ENCODE data around the gene CFAP141.

CFAP141 gene

DNA sequence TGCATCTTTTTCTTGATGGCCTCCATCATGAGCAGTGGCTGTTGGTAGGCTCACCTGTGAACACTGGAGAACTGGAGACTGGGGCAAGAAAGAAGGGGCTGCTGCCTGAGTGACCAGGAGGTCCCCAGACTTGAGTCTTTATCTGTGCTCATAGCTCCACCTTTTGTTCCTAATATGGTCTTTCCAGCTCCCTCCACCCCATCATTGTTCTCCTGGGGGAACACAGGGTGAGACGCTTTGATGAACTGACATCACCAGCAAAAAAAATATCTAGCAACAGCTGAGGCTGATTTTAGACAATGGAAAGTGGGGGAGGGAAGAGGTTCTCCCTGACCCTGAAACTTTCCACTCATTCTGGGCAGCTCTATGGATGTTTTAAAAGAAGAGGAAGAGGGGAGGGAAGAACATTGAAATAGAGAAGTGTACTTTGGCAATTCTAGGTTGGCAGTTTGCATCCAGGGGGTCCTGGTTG is 14.1 kb downstream of the CFAP141 start, which contains the start of gene TPM3:
TSS of gene TPM3 (minus strand) at position 111 of the 472 bp plus-strand sequence. CDS start at position 29, 82 bp downstream.
- Histone ChIP-seq H3K4me3 (ENCODE audit: low read depth, low read length) (no peak within 1 kb of the TSS), H3K27ac (ENCODE audit: extremely low read depth, low read depth, low read length) (no peak within 1 kb of the TSS), H3K4me1 (ENCODE audit: control insufficient read depth, insufficient read depth, low read length) (peaks cover 3% of the 10 kb centered on the region), H3K36me3 (ENCODE audit: control insufficient read depth in 2 of 2, insufficient read depth in 1 of 2, low read length in 2 of 2) (no peaks in the 10 kb centered on the region), H3K9me3 (ENCODE audit: control insufficient read depth, insufficient read depth, low read depth, low read length) (no peaks in the 10 kb centered on the region)
- CTCF ChIA-PET, result interaction anchor here (0.6 to 2.4 kb wide), 2 partner anchors 143 to 386 kb away, joined by 4 to 11 read pairs; no protein-coding TSS in a partner anchor
- POLR2A ChIA-PET, result interaction anchor here (1.4 to 2.4 kb wide), 2 partner anchors 9 to 28 kb away, joined by 3 to 7 read pairs; partner anchors contain the start of gene UBAP2L
- TF ChIP-seq ZNF571 (tag by site-specific recombination; IDR thresholded peaks at IDR 0.05) (no peak), TRIM28 (IDR thresholded peaks at IDR 0.05; ENCODE audit: borderline replicate concordance, low read length) (no peak), ZNF138 (tag by site-specific recombination; IDR thresholded peaks at IDR 0.05; ENCODE audit: borderline replicate concordance) (no peak), MYNN (tag by site-specific recombination; IDR thresholded peaks at IDR 0.05; ENCODE audit: borderline replicate concordance) (no peak), ZBTB17 (tag by site-specific recombination; IDR thresholded peaks at IDR 0.05) (peak; percentile 66; the same call in 1 of the 2 replicates), ZNF37A (tag by site-specific recombination; IDR thresholded peaks at IDR 0.05) (no peak), ZNF629 (tag by site-specific recombination; IDR thresholded peaks at IDR 0.05) (no peak), ZNF202 (tag by site-specific recombination; IDR thresholded peaks at IDR 0.05; ENCODE audit: borderline replicate concordance) (no peak), ZSCAN30 (tag by site-specific recombination; IDR thresholded peaks at IDR 0.05) (no peak), ZIC2 (tag by site-specific recombination; IDR thresholded peaks at IDR 0.05) (no peak), ZNF248 (tag by site-specific recombination; IDR thresholded peaks at IDR 0.05) (no peak), ZNF558 (tag by site-specific recombination; IDR thresholded peaks at IDR 0.05) (no peak), ZNF664 (tag by site-specific recombination; IDR thresholded peaks at IDR 0.05) (no peak), KLF1 (tag by site-specific recombination; IDR thresholded peaks at IDR 0.05) (no peak), ZNF623 (tag by site-specific recombination; IDR thresholded peaks at IDR 0.05) (no peak)
- TF ChIP-seq, protein P1, sequence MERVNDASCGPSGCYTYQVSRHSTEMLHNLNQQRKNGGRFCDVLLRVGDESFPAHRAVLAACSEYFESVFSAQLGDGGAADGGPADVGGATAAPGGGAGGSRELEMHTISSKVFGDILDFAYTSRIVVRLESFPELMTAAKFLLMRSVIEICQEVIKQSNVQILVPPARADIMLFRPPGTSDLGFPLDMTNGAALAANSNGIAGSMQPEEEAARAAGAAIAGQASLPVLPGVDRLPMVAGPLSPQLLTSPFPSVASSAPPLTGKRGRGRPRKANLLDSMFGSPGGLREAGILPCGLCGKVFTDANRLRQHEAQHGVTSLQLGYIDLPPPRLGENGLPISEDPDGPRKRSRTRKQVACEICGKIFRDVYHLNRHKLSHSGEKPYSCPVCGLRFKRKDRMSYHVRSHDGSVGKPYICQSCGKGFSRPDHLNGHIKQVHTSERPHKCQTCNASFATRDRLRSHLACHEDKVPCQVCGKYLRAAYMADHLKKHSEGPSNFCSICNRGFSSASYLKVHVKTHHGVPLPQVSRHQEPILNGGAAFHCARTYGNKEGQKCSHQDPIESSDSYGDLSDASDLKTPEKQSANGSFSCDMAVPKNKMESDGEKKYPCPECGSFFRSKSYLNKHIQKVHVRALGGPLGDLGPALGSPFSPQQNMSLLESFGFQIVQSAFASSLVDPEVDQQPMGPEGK (tag by site-specific recombination; IDR thresholded peaks at IDR 0.05), result 0 out of 2 replicates have a peak, but pooled peaks have one; percentile 29
- TF ChIP-seq, protein P2, sequence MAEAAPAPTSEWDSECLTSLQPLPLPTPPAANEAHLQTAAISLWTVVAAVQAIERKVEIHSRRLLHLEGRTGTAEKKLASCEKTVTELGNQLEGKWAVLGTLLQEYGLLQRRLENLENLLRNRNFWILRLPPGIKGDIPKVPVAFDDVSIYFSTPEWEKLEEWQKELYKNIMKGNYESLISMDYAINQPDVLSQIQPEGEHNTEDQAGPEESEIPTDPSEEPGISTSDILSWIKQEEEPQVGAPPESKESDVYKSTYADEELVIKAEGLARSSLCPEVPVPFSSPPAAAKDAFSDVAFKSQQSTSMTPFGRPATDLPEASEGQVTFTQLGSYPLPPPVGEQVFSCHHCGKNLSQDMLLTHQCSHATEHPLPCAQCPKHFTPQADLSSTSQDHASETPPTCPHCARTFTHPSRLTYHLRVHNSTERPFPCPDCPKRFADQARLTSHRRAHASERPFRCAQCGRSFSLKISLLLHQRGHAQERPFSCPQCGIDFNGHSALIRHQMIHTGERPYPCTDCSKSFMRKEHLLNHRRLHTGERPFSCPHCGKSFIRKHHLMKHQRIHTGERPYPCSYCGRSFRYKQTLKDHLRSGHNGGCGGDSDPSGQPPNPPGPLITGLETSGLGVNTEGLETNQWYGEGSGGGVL (tag by site-specific recombination; IDR thresholded peaks at IDR 0.05), result no peak
- TF ChIP-seq, protein P3, sequence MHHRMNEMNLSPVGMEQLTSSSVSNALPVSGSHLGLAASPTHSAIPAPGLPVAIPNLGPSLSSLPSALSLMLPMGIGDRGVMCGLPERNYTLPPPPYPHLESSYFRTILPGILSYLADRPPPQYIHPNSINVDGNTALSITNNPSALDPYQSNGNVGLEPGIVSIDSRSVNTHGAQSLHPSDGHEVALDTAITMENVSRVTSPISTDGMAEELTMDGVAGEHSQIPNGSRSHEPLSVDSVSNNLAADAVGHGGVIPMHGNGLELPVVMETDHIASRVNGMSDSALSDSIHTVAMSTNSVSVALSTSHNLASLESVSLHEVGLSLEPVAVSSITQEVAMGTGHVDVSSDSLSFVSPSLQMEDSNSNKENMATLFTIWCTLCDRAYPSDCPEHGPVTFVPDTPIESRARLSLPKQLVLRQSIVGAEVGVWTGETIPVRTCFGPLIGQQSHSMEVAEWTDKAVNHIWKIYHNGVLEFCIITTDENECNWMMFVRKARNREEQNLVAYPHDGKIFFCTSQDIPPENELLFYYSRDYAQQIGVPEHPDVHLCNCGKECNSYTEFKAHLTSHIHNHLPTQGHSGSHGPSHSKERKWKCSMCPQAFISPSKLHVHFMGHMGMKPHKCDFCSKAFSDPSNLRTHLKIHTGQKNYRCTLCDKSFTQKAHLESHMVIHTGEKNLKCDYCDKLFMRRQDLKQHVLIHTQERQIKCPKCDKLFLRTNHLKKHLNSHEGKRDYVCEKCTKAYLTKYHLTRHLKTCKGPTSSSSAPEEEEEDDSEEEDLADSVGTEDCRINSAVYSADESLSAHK (tag by site-specific recombination; IDR thresholded peaks at IDR 0.05), result no peak
- TF ChIP-seq, protein P4, sequence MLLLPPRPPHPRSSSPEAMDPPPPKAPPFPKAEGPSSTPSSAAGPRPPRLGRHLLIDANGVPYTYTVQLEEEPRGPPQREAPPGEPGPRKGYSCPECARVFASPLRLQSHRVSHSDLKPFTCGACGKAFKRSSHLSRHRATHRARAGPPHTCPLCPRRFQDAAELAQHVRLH (tag by site-specific recombination; IDR thresholded peaks at IDR 0.05), result no peak
- TF ChIP-seq, protein P5, sequence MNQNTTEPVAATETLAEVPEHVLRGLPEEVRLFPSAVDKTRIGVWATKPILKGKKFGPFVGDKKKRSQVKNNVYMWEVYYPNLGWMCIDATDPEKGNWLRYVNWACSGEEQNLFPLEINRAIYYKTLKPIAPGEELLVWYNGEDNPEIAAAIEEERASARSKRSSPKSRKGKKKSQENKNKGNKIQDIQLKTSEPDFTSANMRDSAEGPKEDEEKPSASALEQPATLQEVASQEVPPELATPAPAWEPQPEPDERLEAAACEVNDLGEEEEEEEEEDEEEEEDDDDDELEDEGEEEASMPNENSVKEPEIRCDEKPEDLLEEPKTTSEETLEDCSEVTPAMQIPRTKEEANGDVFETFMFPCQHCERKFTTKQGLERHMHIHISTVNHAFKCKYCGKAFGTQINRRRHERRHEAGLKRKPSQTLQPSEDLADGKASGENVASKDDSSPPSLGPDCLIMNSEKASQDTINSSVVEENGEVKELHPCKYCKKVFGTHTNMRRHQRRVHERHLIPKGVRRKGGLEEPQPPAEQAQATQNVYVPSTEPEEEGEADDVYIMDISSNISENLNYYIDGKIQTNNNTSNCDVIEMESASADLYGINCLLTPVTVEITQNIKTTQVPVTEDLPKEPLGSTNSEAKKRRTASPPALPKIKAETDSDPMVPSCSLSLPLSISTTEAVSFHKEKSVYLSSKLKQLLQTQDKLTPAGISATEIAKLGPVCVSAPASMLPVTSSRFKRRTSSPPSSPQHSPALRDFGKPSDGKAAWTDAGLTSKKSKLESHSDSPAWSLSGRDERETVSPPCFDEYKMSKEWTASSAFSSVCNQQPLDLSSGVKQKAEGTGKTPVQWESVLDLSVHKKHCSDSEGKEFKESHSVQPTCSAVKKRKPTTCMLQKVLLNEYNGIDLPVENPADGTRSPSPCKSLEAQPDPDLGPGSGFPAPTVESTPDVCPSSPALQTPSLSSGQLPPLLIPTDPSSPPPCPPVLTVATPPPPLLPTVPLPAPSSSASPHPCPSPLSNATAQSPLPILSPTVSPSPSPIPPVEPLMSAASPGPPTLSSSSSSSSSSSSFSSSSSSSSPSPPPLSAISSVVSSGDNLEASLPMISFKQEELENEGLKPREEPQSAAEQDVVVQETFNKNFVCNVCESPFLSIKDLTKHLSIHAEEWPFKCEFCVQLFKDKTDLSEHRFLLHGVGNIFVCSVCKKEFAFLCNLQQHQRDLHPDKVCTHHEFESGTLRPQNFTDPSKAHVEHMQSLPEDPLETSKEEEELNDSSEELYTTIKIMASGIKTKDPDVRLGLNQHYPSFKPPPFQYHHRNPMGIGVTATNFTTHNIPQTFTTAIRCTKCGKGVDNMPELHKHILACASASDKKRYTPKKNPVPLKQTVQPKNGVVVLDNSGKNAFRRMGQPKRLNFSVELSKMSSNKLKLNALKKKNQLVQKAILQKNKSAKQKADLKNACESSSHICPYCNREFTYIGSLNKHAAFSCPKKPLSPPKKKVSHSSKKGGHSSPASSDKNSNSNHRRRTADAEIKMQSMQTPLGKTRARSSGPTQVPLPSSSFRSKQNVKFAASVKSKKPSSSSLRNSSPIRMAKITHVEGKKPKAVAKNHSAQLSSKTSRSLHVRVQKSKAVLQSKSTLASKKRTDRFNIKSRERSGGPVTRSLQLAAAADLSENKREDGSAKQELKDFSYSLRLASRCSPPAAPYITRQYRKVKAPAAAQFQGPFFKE (tag by site-specific recombination; IDR thresholded peaks at IDR 0.05; ENCODE audit: borderline replicate concordance), result no peak
- TF ChIP-seq, protein P6, sequence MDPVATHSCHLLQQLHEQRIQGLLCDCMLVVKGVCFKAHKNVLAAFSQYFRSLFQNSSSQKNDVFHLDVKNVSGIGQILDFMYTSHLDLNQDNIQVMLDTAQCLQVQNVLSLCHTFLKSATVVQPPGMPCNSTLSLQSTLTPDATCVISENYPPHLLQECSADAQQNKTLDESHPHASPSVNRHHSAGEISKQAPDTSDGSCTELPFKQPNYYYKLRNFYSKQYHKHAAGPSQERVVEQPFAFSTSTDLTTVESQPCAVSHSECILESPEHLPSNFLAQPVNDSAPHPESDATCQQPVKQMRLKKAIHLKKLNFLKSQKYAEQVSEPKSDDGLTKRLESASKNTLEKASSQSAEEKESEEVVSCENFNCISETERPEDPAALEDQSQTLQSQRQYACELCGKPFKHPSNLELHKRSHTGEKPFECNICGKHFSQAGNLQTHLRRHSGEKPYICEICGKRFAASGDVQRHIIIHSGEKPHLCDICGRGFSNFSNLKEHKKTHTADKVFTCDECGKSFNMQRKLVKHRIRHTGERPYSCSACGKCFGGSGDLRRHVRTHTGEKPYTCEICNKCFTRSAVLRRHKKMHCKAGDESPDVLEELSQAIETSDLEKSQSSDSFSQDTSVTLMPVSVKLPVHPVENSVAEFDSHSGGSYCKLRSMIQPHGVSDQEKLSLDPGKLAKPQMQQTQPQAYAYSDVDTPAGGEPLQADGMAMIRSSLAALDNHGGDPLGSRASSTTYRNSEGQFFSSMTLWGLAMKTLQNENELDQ (tag by site-specific recombination; IDR thresholded peaks at IDR 0.05; ENCODE audit: low read depth), result no peak
